C4-2B (cell line): Measurements from ENCODE around the gene MED13.
"Not testable (repeated sequence)": the region's sequence is repeated elsewhere in the genome, so short reads cannot be mapped to it uniquely, and the experiment has no call there.

Source experiments
- H3K27ac ChIP-seq: fragments of 450-650 bp; 2 replicates; pipeline ENCODE4 v1.5.1; 2017
- ZFX ChIP-seq: fragments of 450-650 bp; IDR thresholded peaks from 2 replicates; pipeline ENCODE4 v1.6.1; 2017
- TF ChIP-seq, protein P1 (sequence below): fragments of 450-650 bp; conservative IDR thresholded peaks from 2 replicates; pipeline ENCODE4 v1.5.1; 2017; ENCODE audit warnings: mild to moderate bottlenecking

Gene MED13

DNA sequence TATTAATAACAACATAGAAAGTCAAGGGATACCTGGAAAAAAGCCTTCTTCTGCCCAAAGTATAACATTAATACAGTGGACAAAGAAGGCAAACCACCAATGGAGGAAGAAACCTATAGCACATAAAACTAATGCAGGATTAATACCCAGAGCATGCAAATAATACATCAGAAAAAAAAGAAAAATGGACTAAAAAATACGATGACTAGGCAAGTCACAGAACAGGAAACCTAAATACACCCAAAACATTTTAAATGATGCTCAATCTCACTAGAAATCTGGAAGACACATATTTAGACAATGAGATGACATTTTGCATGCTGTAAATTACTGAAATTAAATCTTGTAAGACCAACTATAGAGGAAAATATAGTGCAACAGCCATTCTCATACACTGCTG lies 55.9 kb downstream of the MED13 start:
- H3K27ac ChIP-seq: no peak overlapping the region
- no peak for TF ChIP-seq ZFX
- TF ChIP-seq, protein P1, sequence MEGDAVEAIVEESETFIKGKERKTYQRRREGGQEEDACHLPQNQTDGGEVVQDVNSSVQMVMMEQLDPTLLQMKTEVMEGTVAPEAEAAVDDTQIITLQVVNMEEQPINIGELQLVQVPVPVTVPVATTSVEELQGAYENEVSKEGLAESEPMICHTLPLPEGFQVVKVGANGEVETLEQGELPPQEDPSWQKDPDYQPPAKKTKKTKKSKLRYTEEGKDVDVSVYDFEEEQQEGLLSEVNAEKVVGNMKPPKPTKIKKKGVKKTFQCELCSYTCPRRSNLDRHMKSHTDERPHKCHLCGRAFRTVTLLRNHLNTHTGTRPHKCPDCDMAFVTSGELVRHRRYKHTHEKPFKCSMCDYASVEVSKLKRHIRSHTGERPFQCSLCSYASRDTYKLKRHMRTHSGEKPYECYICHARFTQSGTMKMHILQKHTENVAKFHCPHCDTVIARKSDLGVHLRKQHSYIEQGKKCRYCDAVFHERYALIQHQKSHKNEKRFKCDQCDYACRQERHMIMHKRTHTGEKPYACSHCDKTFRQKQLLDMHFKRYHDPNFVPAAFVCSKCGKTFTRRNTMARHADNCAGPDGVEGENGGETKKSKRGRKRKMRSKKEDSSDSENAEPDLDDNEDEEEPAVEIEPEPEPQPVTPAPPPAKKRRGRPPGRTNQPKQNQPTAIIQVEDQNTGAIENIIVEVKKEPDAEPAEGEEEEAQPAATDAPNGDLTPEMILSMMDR: no peak

DNA sequence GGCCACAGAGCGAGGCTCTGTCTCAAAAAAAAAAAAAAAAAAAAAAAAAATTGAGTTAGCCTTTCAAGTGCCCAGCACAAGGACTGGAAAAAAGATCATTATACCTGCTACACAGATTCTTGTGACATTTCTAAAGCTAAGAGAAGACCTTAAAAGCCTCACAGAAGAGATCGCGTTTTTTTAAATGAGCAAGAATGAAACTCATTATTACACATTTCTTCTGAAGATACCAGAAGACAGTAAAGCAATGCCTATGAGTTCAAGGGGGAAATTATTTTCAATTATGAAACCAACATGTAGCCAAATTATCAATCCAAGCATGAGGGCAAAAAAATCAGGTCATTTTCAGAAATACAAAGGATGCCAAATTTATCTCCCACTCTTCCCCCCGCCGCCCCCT lies 56.8 kb downstream of the MED13 start:
- TF ChIP-seq, protein P1: no peak
- H3K27ac ChIP-seq: no peak overlapping the region

DNA sequence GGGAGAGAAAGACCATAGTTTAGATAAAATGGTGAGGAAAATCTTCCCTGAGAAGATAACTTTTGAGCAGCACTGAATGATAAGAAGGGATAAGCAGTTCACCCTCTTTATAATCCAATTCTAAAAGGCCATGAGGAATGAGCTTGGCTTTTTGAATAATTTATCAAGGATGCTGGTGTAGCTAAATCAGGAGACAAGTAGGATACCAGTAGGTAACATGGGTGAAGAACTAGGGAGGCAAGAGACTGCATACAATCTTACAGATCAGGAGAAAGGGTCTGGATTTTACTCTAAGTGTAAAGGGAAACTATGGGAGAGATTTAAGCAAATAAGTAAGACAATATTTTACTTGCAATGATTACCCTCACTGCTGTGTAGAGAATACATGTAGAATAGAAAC lies 60.7 kb downstream of the MED13 start:
- H3K27ac ChIP-seq: no peak overlapping the region
- no peak for TF ChIP-seq ZFX
- TF ChIP-seq, protein P1: no peak

DNA sequence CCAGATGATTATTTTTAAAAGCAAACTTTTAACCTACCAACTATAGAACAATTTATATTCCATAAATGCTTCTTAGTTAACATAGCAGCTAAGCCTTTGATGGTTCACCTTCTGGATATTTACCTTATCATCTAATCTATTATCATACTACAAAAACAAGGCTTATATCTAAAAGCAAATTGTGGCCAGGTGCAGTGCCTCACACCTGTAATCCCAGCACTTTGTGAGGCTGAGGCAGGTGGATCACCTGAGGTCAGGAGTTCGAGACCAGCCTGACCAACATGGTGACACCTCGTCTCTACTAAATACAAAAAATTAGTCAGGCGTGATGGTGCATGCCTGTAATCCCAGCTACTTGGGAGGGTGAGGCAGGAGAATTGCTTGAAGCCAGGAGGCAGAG lies 61.9 kb downstream of the MED13 start:
- not testable (repeated sequence) for H3K27ac ChIP-seq

DNA sequence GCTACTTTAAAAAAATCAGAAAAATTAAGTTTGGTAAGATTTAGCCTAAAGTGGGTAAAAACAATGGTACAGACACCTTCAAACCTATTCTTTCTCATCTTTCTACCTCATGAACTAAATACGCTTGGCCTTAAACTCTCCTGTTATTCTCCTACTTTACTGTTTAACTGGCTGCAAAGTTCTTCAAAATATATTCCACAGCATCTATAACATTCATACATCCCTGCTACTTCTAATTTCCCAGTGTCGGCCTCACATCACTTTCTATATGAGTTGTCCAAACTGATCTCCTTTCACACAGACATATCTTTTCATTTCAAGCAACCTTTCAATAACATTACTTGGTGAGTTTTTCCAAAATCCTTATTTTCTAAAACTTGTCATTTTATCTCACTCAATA lies 64.0 kb downstream of the MED13 start:
- TF ChIP-seq ZFX: no peak
- TF ChIP-seq, protein P1: no peak
- H3K27ac ChIP-seq: no peak overlapping the region

DNA sequence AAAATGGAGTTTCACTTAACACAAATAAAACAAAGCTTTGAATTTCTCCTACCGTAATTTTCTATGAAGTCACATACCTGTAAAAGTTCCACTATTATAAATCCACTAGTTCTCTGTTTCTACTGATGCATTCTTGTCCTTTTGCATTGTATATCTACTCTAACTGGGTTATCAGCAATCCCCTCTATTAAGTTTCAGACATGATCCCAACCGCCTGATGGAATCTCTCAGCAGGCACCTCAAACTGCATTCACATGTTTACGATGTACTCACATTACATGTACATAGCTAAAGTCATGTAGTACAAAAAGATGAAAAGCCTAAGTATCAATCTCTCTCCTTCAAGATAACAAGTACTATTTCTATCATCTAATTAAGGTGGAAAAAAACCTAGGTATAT lies 64.9 kb downstream of the MED13 start:
- TF ChIP-seq, protein P1: no peak
- TF ChIP-seq ZFX: no peak
- no peak overlapping the region for H3K27ac ChIP-seq

DNA sequence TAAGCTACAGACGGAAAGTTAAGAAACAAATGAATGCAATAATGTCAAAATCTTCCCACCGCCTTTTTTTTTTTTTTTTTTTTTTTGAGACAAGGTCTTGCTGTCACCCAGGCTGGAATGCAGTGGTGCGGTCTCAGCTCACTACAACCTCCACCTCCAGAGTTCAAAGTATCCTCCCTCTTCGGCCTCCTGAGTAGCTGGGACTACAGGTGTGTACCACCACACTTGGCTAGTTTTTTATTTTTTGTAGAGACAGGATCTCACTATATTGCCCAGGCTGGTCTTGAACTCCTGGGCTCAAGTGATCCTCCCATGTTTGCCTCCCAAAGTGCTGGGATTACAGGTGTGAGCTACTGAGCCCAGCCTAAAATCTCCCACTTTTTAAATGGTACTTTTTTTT lies 66.5 kb downstream of the MED13 start:
- not testable (repeated sequence) for H3K27ac ChIP-seq

DNA sequence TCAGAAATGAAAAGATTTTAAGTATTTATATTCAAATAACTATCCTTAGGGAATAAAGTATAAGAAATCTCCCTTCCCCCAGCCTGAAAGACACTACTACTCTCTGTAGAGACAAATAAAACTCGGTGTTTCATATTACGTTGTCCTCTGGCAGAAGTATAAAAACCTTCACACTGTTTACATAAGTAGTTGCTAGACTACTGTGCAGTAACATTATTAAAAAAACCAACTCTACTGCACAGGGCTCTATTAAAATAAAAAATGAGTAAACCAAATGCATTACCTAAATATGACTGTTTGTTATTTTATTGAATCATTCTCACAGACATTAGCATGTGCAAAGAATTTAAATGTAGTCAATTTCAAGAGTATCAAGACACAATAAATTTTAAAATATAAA lies 67.4 kb downstream of the MED13 start:
- TF ChIP-seq ZFX: no peak
- TF ChIP-seq, protein P1: no peak
- H3K27ac ChIP-seq: no peak overlapping the region

DNA sequence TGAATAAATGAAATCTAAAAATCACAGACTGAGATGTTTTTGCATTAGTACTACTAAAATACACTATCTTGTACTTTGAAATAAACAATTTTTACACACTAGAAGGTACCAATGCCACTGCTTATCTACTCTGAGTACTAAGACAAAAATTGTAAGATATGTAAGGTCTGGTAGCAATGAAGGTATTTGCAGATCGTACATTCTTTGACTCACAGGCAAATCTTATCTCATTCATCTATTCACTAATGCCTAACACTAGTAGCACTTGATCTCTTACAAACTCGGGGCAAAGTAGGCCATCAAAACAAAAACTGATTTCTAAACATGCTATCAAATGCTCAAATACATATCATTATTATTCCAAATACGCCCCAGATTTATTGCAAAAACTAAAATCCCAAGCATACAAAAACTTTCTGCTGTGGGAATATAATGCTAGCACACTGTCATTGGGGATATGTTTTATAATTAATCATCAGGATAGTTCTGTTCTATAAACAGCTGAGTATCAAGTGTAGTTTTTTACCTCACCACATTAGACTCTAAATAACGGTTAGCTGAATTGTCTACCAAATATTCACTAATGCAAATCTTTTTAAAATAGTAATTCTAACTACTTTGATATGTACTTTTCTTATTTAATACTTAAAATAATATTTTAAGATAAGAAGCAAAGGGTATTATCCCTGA lies 68.0 kb downstream of the MED13 start:
- no peak for TF ChIP-seq ZFX
- TF ChIP-seq, protein P1: no peak
- no peak overlapping the region for H3K27ac ChIP-seq
